NOMO-1 treated with dmso at 0.1 percent for 144 hours (cell line): Measurements from ENCODE around the gene RSAD2.

Experiments used
- DNase-seq: peaks from one replicate; lab custom pipeline; 2025; ENCODE audit not compliant: unreplicated experiment; lab: John Stamatoyannopoulos, UW

Gene RSAD2

GRCh38 chr2:6864231-6864754, 13.3 kb upstream of the RSAD2 start:
- DNase-seq = no peak

GRCh38 chr2:6864923-6865345, 12.6 kb upstream of the RSAD2 start:
- DNase-seq = no peak

GRCh38 chr2:6865346-6866274, 12.0 kb upstream of the RSAD2 start, which contains the start of gene CMPK2:
Gene CMPK2, minus strand, starts transcription at chr2:6865907. Its CDS starts 211 bp downstream, at chr2:6865696.
- DNase-seq = peak; percentile 83

GRCh38 chr2:6866275-6866671, 11.3 kb upstream of the RSAD2 start:
- DNase-seq = no peak

GRCh38 chr2:6866982-6867381, 10.6 kb upstream of the RSAD2 start:
- DNase-seq = no peak

- no peak for DNase-seq
Observed at GRCh38 chr2:6872394-6872793, 5.2 kb upstream of the RSAD2 start.

- DNase-seq = no peak
Observed at GRCh38 chr2:6874032-6874431, 3.5 kb upstream of the RSAD2 start.

GRCh38 chr2:6876309-6876708, 1.3 kb upstream of the RSAD2 start:
- DNase-seq = peak; percentile 16

- no peak for DNase-seq
Observed at GRCh38 chr2:6878549-6878948, 972 bp downstream of the RSAD2 start.

GRCh38 chr2:6879011-6879410, 1.4 kb downstream of the RSAD2 start:
- DNase-seq = no peak

- no peak for DNase-seq
Observed at GRCh38 chr2:6880200-6880733, 2.7 kb downstream of the RSAD2 start.

GRCh38 chr2:6881046-6881445, 3.5 kb downstream of the RSAD2 start:
- DNase-seq = no peak

- no peak for DNase-seq
Observed at GRCh38 chr2:6881516-6881915, 3.9 kb downstream of the RSAD2 start.

GRCh38 chr2:6883448-6884122, 6.0 kb downstream of the RSAD2 start:
- DNase-seq = no peak

- no peak for DNase-seq
Observed at GRCh38 chr2:6885551-6885950, 8.0 kb downstream of the RSAD2 start.

- DNase-seq = no peak
Observed at GRCh38 chr2:6885968-6886367, 8.4 kb downstream of the RSAD2 start.

- no peak for DNase-seq
Observed at GRCh38 chr2:6887751-6888192, 10.2 kb downstream of the RSAD2 start.

GRCh38 chr2:6888724-6889123, 11.1 kb downstream of the RSAD2 start:
- no peak for DNase-seq

- no peak for DNase-seq
Observed at GRCh38 chr2:6893876-6894482, 16.4 kb downstream of the RSAD2 start.

GRCh38 chr2:6896930-6897759, 19.6 kb downstream of the RSAD2 start:
- peak; percentile 25 for DNase-seq
